ENCODE data around the gene IL16.

The IL16 gene

GRCh38 chr15:81175496-81175895, 21.2 kb upstream of the IL16 start:
- TF ChIP-seq CTCF (conservative IDR thresholded peaks at IDR 0.05) = no peak
- H3K27ac ChIP-seq = no peak overlapping the region

- TF ChIP-seq CTCF (conservative IDR thresholded peaks at IDR 0.05) = no peak
- H3K27ac ChIP-seq = no peak overlapping the region
These were observed 20.3 kb upstream of the IL16 start for GRCh38 chr15:81176291-81176893.

- no peak for TF ChIP-seq CTCF (conservative IDR thresholded peaks at IDR 0.05)
- H3K27ac ChIP-seq = no peak overlapping the region
These were observed 18.3 kb upstream of the IL16 start for GRCh38 chr15:81178365-81178764.

DNA sequence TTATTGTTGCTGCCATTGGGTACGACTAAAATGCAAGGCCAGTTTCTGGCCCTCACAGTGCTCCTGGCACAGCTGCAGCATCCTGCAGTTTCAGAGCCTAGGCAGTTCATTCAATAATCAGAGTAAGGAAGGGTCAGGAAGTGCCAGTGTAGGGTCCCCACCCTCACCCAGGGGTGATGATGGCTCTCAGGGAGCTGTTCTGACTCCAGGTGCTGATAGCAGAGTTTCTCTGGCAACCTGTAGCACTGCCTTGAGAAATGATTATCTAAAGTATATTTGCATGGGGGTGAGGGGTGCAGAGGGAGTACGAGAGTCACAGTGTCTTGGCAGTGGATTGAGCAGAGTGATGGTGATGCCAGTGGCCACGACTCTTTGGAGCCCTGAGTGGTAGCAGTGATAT, 15.5 kb upstream of the IL16 start:
- no peak overlapping the region for H3K27ac ChIP-seq
- TF ChIP-seq CTCF (conservative IDR thresholded peaks at IDR 0.05) = no peak

- H3K27ac ChIP-seq = no peak overlapping the region
- TF ChIP-seq CTCF (conservative IDR thresholded peaks at IDR 0.05) = no peak
These were observed 14.5 kb upstream of the IL16 start for GRCh38 chr15:81182031-81182755.

GRCh38 chr15:81182756-81183438, 13.8 kb upstream of the IL16 start:
- no peak for TF ChIP-seq CTCF (conservative IDR thresholded peaks at IDR 0.05)
- no peak overlapping the region for H3K27ac ChIP-seq

GRCh38 chr15:81183439-81183775, 13.3 kb upstream of the IL16 start:
- TF ChIP-seq CTCF (conservative IDR thresholded peaks at IDR 0.05) = no peak
- H3K27ac ChIP-seq = no peak overlapping the region

All from VCaP (cell line).